Hematopoietic multipotent progenitor cell treated with erythropoietin and hydrocortisone succinate and interleukin-3 and kit ligand, for 8 days (in vitro differentiated cells): ENCODE measurements around the gene LYSMD3.

Experiments
- DNase-seq: peaks from one replicate; pipeline ENCODE4 v3.0.0-alpha.2; 2015

Gene LYSMD3

DNA sequence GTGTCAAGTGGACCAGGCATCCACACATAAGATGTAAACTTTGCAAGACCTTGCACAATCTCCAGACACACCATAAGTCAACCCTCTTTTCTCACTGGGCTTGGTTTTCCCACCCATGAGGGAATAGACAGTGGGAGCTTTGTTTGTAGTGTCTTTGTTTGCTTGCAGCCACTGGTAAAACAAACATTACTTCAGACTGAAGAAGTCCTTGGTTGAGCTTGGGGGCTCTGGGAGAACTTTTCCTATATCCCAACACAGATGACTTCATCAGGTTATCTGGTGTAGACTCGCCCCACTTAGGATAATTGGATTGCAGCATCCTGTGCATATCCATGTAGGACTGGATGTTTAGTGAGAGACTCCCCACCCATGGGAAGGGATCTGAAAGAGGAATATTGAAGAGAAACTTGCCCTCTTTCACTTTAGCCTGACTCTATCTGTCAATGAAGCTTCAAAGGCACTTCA, 17.7 kb upstream of the LYSMD3 start:
- no peak for DNase-seq

DNA sequence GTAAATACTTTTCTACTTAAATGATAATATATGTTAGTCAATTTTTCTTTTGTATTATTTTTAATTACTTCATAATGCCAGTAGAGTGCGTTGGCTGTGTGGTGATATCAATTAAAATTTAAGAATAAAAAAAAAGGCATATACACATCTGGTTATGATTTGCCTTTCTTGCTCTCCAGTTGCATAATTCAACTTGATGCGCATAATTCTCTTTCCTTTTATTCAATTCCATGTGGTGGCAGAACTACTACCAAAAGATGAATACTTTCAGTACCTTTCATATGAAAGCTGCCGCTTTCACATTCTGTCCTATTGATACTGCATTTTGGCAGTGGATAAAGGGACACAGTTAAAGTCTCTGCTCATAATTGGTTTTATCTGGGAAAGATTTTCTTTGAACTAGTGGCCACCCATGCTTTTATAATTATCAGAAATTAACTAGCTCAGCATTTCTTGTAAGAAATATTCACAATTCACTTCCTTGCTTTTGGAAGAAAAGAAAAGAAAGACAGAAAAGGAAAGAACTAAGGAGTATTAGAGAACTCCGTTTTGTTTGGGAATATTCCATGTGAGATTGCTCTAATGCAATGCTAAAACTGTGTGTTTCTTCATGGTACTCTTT, 16.9 kb upstream of the LYSMD3 start:
- DNase-seq: no peak

DNA sequence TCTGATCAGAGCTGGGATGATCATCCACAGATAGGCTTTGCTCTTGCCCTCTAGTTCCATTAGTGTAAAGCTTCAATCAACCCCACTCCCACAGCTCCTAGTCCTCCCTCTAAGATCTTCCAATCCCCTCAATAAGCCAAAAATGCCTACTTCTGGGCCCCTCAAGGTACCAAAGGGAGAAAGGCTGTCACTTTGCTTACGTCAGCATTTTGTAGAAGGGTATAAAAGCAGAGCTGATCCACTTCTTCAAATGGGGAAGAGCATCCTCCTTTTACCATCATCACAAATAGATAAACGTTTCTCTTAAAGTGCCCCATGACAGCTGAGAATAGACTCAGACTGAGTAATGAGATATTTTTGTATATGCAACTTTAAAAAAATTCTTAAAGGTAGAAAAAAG, 16.1 kb upstream of the LYSMD3 start:
- DNase-seq: no peak

DNA sequence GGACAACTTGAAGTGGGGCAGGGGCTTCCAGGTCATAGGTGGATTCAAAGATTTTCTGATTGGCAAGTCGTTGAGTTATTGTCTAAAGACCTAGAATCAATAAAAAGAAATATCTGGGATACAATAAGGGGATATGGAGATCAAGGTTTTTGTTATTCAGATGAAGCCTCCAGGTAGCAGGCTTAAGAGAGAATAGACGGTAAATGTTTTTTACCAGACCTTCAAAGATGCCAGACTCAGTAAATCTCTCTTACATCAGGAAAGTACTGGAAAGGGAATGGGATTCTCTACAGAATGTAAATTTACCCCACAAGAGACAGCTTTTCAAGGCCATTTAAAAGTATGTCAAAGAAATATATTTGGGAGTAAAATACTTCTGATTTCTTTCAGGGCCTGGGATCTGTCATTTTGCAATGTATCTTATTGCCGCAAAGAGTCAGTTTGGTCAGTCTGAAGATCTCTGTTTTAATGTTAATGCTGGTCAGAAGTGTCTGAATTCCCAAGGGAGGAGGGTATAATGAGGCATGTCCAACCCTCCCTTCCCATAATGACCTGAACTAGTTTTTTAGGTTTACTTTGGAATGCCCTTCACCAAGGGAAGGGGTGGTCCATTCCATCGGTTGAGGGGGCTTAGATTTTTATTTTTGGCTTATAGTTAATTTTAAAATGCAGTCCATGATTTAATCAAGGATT, 13.6 kb upstream of the LYSMD3 start:
- DNase-seq: no peak

DNA sequence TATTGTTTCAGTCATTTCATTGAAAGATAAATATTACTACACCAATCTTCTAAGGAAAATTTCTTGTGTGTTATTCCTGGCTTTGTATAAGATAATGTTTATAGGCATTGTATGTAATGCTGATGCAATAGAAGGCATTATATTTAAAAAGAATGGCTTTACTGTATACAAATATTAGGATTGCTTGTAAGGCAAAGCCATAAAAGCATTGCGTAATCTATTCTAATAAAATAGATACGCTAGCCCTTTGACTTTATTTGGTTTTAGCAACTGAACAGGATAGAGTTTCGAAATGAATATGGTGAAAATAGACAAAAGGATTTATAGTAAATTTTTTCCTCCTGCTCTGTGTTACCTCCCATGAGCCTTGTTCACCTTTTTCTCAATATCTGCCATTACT, 5.5 kb upstream of the LYSMD3 start:
- no peak for DNase-seq

DNA sequence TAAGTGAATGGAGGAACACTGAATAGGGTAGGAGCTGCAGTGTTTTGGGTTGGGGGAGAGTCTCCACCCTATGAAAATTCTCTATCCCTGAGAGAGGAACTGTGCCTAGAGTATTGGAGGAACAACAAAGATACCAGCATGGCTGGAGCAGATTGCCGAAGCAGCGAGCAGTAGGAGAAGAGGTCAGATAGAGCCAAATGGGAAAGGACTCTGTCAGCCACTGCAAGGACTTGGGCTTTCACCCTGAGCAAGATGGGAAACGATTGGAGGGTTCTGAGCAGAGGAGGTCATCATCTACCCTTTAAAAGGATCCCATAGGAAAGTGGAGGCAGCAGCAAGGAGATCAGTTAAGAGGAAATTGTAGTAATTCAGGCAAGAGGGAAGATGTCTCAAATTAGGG, 4.4 kb upstream of the LYSMD3 start:
- no peak for DNase-seq

DNA sequence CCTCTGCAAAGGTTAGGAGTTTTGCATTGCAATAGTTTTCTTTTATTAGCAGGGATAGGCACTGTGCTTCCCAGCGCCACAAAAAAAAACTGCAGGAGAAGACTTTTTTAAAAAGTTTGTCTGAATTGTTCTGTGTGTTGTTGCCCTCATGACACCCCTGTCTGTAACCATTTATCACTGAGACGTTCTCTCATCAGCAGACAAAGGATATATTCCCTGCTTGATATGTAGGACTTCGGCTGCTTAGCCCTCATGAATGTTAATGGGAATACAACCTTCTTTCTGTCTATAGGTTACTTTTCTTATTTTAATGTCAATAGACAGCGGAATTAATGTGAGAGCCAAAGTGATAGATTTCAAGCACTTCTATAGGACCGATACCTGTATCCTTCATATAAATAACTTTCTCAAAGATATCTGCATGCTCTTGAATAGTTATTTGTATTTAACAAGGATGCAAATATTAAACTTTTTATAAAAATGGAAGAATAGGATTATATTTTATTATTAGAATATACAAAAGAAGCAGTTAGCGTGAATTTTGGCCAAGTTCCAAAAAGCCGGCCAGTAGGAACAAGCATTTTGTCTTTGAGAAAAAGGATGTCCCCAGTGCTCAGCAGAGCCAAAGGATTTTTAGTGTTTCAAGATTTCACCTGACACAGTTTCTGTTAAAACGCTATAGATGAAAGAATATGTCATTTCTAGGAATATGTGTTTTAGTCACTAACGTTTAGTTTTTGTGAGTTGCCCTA, 1.5 kb upstream of the LYSMD3 start:
- DNase-seq: peak; percentile 9

DNA sequence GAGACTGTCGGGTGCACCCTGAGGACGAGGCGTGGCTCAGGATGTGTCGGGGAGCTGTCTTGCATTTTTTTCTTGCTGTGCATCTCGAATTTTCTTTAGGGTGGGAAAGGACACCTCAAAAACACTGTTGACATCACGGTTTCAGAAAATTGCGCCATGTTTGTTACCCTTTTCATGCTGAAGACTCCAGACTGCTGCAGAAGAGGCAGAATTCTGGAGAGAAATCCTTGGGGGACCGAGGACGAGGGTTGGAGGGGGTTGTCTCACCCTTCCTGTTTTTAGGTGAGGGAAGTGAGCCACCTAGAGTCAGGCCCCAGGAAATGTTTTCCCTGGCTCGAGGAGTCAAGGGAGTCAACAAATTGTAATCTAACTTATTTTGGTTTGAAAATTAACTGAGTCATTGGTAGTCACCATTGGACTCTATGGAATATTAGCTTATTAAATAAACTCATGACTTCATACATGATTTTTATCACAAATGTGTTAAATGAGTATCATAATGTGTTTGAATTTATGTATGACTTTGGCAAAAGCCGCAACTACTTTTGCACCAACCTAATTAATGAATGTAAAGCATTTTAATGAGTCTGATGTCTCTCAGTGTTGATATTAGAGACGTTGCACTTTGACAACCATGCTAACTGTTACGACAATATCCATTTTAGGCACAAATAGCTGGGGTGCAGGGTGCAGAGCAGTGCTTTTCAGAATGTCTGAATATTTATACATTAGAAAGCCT, 724 bp upstream of the LYSMD3 start:
- peak; percentile 91 for DNase-seq

DNA sequence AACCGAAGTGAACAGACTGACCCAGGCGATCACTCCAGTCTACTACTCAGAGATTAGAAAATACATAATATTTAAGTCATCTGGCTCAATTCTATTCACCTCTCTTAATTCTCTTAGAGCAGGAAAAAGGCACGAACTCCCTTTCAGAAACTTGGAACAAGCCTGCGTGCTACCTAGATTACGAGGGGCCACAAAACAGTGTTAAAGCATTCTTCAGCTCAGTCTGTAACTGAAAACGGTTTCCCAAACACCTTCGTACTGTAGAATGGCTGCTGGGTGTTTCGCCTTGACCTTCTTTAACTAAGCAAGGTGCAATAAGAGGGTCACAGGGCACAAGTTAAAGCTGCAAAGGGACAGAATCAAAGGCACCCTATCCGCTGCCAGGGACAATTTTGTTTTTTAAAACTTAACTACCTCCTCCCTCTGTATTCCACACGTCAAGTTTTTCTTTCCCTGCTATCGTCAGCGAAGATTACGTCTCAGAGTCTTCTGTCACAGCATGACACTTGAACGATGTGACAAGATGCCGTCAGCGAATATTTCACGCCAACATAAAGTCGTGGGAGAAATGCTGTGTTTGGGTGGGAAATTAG, 687 bp downstream of the LYSMD3 start:
- peak; percentile 38 for DNase-seq

DNA sequence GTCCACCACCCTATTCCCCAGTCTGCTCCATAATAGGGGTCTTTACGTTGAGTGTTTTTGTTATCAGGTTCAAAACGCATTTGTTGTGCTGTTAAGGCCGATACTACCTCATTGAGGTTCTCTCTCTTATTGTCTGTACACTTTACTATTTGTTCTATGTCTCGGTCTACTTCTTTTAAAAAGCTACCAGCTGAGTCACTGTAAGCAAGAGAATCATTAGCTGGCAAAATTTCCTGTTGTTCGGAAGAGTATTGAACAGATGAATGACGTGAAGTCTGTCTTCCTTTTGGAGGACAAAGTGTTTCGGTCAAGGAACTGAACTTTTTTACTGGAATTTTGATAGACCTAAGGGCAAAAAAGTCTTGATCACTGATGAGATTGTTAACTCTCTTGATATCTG, 10.3 kb downstream of the LYSMD3 start:
- no peak for DNase-seq

DNA sequence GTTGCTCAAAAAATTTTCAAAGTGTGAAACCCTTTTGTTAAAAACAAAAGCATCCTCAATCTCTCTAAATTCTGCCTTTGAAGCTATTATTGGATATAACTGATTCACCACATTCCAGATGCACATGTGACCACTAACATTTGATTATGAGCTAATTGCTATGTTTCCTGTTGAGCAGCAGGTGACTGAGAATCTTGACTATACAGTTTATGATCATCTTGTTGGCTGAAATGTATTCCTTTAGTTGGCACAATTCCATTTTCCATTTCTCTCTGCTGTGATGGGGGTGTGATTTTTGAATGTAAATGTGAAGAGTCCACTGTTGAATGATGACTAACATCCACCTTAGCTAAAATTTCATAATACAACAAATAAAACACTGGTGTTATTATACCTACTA, 10.7 kb downstream of the LYSMD3 start:
- no peak for DNase-seq

DNA sequence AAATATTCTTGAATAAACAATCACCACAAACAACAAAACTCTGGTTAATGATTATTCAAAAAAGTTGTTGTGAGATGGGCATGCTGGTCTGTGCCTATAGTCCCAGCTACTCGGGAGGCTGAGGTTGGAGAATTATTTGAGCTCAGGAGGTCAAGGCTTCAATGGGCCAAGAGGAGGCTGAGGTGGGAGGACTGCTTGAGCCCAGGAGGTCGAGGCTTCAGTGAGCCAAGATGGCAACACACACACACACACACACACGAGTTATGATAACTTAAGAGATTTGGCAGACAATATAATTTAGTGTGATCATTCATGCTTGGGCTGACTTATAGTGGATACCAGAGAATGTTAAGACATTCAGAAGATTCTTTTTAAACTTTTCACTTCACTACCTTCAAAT, 14.9 kb downstream of the LYSMD3 start:
- DNase-seq: no peak

DNA sequence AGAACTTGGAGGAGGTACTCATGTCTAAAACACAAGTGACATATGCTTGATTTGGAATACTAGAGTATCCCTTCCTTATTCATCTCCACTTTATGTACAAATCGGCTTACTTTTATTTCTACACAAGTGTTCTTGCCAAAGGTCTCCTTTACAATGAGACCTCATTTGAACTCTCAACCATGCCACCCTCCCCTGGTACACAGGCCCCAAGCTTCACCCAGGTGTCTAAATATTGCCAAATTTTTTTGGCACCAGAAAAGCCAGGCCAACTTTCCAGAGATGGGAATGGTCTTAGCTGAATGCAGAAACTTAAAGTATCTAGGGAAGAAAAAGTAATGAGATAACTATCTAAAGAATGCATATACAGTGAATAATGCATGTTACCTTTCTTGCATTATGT, 18.9 kb downstream of the LYSMD3 start:
- no peak for DNase-seq

DNA sequence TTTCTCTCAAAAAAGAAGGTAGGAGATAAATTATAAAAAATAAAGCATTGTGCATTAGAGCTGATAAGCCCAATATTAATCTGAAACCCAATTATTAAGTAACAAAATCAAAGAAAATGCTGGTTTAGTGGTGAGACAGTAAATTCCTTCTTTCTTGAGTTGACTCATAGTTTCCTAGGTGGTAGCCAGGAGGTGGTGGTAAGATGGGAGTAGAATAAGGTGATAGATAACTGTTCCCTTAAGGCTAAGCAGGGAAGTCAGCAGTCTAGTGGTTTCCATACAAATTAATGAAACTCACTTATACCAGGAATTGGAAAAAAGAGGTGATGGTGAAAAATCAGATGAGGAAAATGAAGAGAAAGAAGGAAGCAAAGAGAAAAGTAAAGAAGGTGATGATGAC, 23.2 kb downstream of the LYSMD3 start:
- no peak for DNase-seq

DNA sequence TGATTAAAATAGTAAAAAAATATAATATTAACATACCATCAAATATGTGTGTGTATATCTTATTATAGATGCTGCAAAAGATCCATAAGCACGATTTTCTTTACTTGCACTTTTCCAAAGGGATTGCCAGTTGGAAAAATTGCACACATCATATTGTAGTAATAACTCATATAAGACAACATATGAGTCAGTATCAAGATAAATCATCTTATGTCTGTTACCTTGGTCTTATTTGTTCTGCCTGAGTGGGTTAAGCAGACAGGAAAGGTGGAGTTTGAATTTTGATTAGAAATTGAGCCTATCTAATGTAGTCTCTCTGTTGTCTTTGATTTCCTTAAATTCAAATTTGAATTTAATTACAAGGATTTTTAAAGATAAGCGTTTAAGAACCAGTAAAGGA, 24.6 kb downstream of the LYSMD3 start:
- no peak for DNase-seq

DNA sequence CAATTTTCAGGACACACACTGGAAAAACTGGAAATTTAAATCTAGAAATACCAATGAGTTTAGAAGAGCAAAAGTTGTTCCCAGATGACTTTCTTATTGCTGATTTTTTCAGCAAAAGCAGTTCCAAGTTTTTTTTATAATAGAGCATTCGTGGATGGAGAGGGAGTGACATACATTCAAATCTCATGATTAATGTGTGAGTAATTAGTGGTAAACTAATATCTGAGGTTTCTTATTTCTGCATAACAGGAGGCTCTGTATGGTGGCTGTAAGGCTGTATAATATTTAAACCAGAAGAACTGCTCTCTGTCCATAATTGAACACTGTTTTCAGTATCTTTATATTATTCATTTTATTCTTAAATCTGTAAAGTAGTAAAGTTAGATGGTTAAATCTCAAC, 25.8 kb downstream of the LYSMD3 start:
- DNase-seq: no peak

DNA sequence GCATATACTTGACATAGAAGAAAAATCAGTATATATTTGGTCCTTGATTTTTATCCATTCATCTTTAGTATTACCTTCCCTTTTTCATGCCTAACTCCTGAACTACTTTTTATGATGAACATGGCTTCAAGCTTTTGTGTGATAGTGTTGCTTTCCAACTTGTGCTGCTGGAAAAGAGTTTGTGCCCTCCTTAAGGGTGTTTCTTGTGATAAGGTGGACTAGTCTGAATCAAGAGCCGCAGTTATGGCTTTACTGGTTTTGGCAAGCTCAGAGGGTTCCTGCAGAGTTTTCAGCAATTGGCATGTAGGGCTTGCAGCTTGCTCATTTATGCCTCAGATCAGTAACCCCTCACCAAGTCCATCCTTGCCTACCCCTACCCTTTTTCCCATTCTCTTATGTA, 34.2 kb downstream of the LYSMD3 start:
- DNase-seq: peak; percentile 82

DNA sequence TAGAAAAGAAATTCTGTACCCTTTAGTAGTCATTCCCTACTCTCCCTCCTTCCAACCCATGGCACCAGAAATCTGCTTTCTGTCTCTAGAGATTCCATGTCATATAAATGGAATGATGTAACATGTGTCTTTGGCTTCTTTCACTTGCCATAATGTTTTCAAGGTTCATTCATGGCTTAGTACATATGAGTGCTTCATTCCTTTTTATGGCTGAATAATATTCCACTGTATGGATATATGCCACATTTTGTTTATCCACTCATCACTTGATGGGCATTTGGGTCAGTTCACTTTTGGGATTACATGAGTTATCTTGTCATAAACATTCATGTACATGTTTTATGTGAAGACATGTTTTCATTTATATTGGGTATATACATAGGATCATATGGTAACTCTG, 35.3 kb downstream of the LYSMD3 start:
- no peak for DNase-seq

DNA sequence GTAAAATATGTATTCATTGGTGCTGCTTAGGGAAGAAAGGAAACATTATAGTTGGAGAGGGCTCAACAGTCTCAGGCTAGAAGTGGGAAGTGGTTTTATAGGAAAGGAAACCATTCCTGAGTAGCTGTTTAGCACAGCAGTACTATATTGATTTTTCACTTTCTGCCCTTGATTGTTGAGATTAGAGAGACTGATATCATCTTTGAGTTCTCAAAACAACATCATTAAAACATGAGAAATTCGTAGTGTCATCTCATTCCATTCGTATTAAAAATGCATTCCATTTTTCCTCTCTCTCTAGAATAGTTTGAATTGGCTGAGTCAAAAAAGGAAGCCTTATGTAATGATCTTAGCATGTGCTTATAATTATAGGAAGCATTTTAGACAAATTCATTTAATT, 40.6 kb downstream of the LYSMD3 start:
- DNase-seq: no peak

DNA sequence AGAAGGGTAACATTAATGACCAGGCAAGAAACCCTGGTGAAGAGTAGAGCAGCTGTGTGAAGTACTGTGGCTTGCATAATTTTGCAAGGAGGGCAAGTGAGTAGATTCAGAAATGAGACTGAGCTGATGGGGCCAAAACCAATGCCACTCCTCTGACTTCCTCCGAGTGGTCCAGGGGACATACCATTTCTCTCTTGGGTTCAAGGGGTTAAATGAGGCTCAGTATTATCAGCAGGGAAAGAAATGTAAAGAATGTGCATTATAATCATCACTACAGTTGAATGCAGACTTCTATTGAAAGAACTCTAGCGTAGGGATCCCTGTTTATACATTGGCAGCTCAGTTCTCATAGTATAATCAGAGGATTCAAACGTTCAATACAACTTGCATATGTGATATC, 44.8 kb downstream of the LYSMD3 start:
- no peak for DNase-seq

DNA sequence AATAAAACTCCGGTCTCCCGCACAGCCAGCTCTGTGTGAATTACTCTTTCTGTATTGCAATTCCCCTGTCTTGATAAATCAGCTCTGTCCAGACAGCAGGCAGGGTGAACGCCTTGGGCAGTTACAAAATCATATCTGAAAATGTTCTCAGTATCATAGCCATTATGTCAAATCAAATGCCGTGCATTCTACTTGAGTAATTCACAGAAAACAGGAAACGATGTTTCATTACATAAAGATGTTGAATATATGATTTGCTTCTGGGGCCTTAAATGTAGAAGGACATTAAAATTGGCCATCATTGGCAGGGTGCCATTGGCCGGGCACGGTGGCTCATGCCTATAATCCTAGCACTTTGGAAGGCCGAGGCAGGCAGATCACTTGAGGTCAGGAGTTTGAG, 46.2 kb downstream of the LYSMD3 start:
- no peak for DNase-seq

DNA sequence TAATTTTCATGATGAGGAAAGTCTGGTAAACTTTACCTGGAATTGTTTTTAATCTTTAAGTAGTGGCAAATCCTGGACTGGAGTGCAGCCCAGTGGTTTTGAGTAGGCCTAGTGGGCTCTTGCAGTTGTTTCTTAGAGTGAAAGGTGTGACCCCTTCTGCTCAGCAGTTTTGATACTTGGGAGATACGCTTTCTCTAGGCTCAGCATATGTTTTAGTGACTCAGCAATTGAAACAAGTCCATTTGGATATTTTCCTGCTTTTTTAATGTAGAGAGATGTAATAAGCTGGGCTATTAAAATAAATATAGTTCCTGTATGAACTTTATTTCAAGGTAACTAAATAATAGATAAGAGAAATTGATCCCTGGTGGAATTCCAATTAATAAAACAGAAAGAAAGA, 48.7 kb downstream of the LYSMD3 start:
- DNase-seq: no peak
